ENCODE results near the gene KRTAP5-3.
"Not testable (repeated sequence)": the region's sequence is repeated elsewhere in the genome, so short reads cannot be mapped to it uniquely, and the experiment has no call there.

KRTAP5-3 gene

GRCh38 chr11:1608363-1608762 lies at the start of gene KRTAP5-3:
KRTAP5-3 (minus strand) TSS chr11:1608463; CDS start chr11:1608385, 78 bp downstream.
- no peak for DNase-seq (ENCODE audit: low spot score)

GRCh38 chr11:1656670-1657069 lies 48.4 kb upstream of the KRTAP5-3 start:
- no peak for DNase-seq (ENCODE audit: low spot score)

GRCh38 chr11:1656061-1656441 lies 47.8 kb upstream of the KRTAP5-3 start:
- no peak for DNase-seq (ENCODE audit: low spot score)

GRCh38 chr11:1655168-1656060 lies 47.2 kb upstream of the KRTAP5-3 start:
- DNase-seq (ENCODE audit: low spot score) = no peak

GRCh38 chr11:1654388-1655167 lies 46.3 kb upstream of the KRTAP5-3 start:
- no peak for DNase-seq (ENCODE audit: low spot score)

GRCh38 chr11:1653541-1654387 lies 45.5 kb upstream of the KRTAP5-3 start:
- DNase-seq (ENCODE audit: low spot score) = no peak

GRCh38 chr11:1652771-1653540 lies 44.7 kb upstream of the KRTAP5-3 start:
- DNase-seq (ENCODE audit: low spot score) = peak; percentile 75

GRCh38 chr11:1652442-1652770 lies 44.1 kb upstream of the KRTAP5-3 start:
- no peak for DNase-seq (ENCODE audit: low spot score)

GRCh38 chr11:1652026-1652425 lies 43.8 kb upstream of the KRTAP5-3 start:
- DNase-seq (ENCODE audit: low spot score) = no peak

GRCh38 chr11:1651411-1651980 lies 43.2 kb upstream of the KRTAP5-3 start:
- no peak for DNase-seq (ENCODE audit: low spot score)

- DNase-seq (ENCODE audit: low spot score) = no peak
Observed at GRCh38 chr11:1650918-1651262, 42.6 kb upstream of the KRTAP5-3 start.

GRCh38 chr11:1650034-1650917 lies 42.0 kb upstream of the KRTAP5-3 start:
- DNase-seq (ENCODE audit: low spot score) = no peak

GRCh38 chr11:1648653-1649420 lies 40.6 kb upstream of the KRTAP5-3 start:
- DNase-seq (ENCODE audit: low spot score) = no peak

GRCh38 chr11:1647901-1648652 lies 39.8 kb upstream of the KRTAP5-3 start:
- DNase-seq (ENCODE audit: low spot score) = no peak

GRCh38 chr11:1646540-1646939 lies 38.3 kb upstream of the KRTAP5-3 start:
- not testable (repeated sequence) for DNase-seq (ENCODE audit: low spot score)

- DNase-seq (ENCODE audit: low spot score) = no peak
Observed at GRCh38 chr11:1645357-1645821, 37.1 kb upstream of the KRTAP5-3 start.

- DNase-seq (ENCODE audit: low spot score) = no peak
Observed at GRCh38 chr11:1644601-1645356, 36.5 kb upstream of the KRTAP5-3 start.

GRCh38 chr11:1643146-1643690 lies 35.0 kb upstream of the KRTAP5-3 start:
- no peak for DNase-seq (ENCODE audit: low spot score)

Data from CD4-positive, alpha-beta T cell treated with Interleukin-2 at 100 ng/mL for 4 hours (primary cell).